HepG2 (cell line): ENCODE results near the gene GHRL. TPM values are rescaled to one million over a fixed set of nuclear protein-coding genes. Genes with fewer than 3 reads are reported as not detected.

ENCODE experiments used
- ATF5 ChIP-seq: sonication (generic); formaldehyde crosslinking; IDR thresholded peaks from 2 replicates; pipeline ENCODE4 v1.4.0; 2020; ENCODE audit warnings: mild to moderate bottlenecking, low read depth, missing genetic modification reagents
- BCL3 ChIP-seq: sonication (generic); formaldehyde crosslinking; IDR thresholded peaks from 2 replicates; pipeline ENCODE4 v1.5.1; 2020; ENCODE audit warnings: mild to moderate bottlenecking, missing genetic modification reagents, moderate library complexity
- BCL6 ChIP-seq: IDR thresholded peaks from 2 replicates; pipeline ENCODE4 v1.6.1; 2016; ENCODE audit warnings: missing genetic modification reagents, missing compliant biosample characterization
- ELF4 ChIP-seq: sonication (generic); formaldehyde crosslinking; IDR thresholded peaks from 2 replicates; pipeline ENCODE4 v1.5.0; 2020; ENCODE audit warnings: missing genetic modification reagents, mild to moderate bottlenecking, moderate library complexity, borderline replicate concordance
- FOXA1 ChIP-seq, 2 experiments: fragments of 450-650 bp in 1 of 2; sonication (generic) in 1 of 2; formaldehyde crosslinking in 1 of 2; IDR thresholded peaks; 2 replicates each; pipeline versions ENCODE4 v1.4.0 to v1.6.1; 2016 to 2020; ENCODE audit warnings: missing genetic modification reagents in 1 of 2
- FOXO1 ChIP-seq: sonication (generic); formaldehyde crosslinking; IDR thresholded peaks from 2 replicates; pipeline ENCODE4 v1.4.0; 2020; ENCODE audit warnings: missing genetic modification reagents
- HDAC1 ChIP-seq: sonication (generic); formaldehyde crosslinking; IDR thresholded peaks from 2 replicates; pipeline ENCODE4 v1.5.1; 2020; ENCODE audit warnings: mild to moderate bottlenecking, missing genetic modification reagents
- HOXD1 ChIP-seq: sonication (generic); formaldehyde crosslinking; IDR thresholded peaks from 2 replicates; pipeline ENCODE4 v1.5.0; 2020; ENCODE audit warnings: missing genetic modification reagents
- JUNB ChIP-seq: sonication (generic); formaldehyde crosslinking; IDR thresholded peaks from 2 replicates; pipeline ENCODE4 v1.8.0; 2022; ENCODE audit warnings: missing genetic modification reagents, mild to moderate bottlenecking, borderline replicate concordance
- KDM3A ChIP-seq: IDR thresholded peaks from 2 replicates; pipeline ENCODE4 v1.6.1; 2018; ENCODE audit warnings: low read depth, missing compliant biosample characterization
- MXD1 ChIP-seq: sonication (generic); formaldehyde crosslinking; IDR thresholded peaks from 2 replicates; pipeline ENCODE4 v1.4.0; 2020; ENCODE audit warnings: mild to moderate bottlenecking, missing genetic modification reagents
- NFYB ChIP-seq: sonication (generic); formaldehyde crosslinking; IDR thresholded peaks from 2 replicates; pipeline ENCODE4 v1.4.0; 2020; ENCODE audit warnings: missing genetic modification reagents
- PHF21A ChIP-seq: sonication (generic); formaldehyde crosslinking; IDR thresholded peaks from 2 replicates; pipeline ENCODE4 v1.5.0; 2020; ENCODE audit warnings: mild to moderate bottlenecking, missing genetic modification reagents
- RORA ChIP-seq: sonication (generic); formaldehyde crosslinking; IDR thresholded peaks from 2 replicates; pipeline ENCODE4 v1.5.0; 2020; ENCODE audit warnings: mild to moderate bottlenecking, missing genetic modification reagents, moderate library complexity
- SRSF4 ChIP-seq: fragments of 200-400 bp; formaldehyde crosslinking; IDR thresholded peaks from one replicate; pipeline ENCODE4 v1.6.1; 2018; ENCODE audit warnings: mild to moderate bottlenecking, low read depth, low read length, moderate library complexity; ENCODE audit not compliant: poor library complexity, severe bottlenecking
- SYNCRIP ChIP-seq: fragments of 200-400 bp; formaldehyde crosslinking; IDR thresholded peaks from 2 replicates; pipeline ENCODE4 v1.6.1; 2018; ENCODE audit warnings: mild to moderate bottlenecking, low read depth, low read length; ENCODE audit not compliant: insufficient read depth
- THRA ChIP-seq: sonication (generic); formaldehyde crosslinking; IDR thresholded peaks from 2 replicates; pipeline ENCODE4 v1.4.0; 2020; ENCODE audit warnings: missing genetic modification reagents, borderline replicate concordance
- ZBTB7B ChIP-seq: sonication (generic); formaldehyde crosslinking; IDR thresholded peaks from 2 replicates; pipeline ENCODE4 v1.4.0; 2020; ENCODE audit warnings: missing genetic modification reagents
- ZNF770 ChIP-seq: sonication (generic); formaldehyde crosslinking; IDR thresholded peaks from 2 replicates; pipeline ENCODE4 v1.5.0; 2020; ENCODE audit warnings: mild to moderate bottlenecking, missing genetic modification reagents
- ZNF850 ChIP-seq: sonication (generic); formaldehyde crosslinking; conservative IDR thresholded peaks from 2 replicates; pipeline ENCODE4 v1.9.0; 2021; ENCODE audit warnings: mild to moderate bottlenecking, missing genetic modification reagents
- polyA plus RNA-seq, 8 experiments: library from polyadenylated mRNA; depleted of rRNA in 3 of 8; stranded (reverse) in 7 of 8; unstranded in 1 of 8; fragments of >200 nt; fragmentation: Illumina TruSeq in 4 of 8; extraction: Trizol in 4 of 8; gene quantifications; 2 replicates each; pipeline versions ENCODE4 v1.2.1 to v1.2.3, GENCODE V29; 2011 to 2016; ENCODE audit warnings: low read depth in 4 of 8, missing spikeins in 1 of 8, mixed read lengths in 1 of 8; ENCODE audit not compliant: insufficient read depth in 1 of 8
- total RNA-seq, 5 experiments: library from RNA; depleted of rRNA; stranded (reverse); fragments of >200 nt; fragmentation: Illumina TruSeq; extraction: Trizol; gene quantifications; 2 replicates each; pipeline ENCODE4 v1.2.3, GENCODE V29; 2016; ENCODE audit warnings: low read depth in 1 of 5

Gene GHRL
- total and polyA plus RNA-seq, 2 of the 13 experiments (the other 11 are each of a cell fraction or from before 2014, with no cell fraction given) = 0.09 TPM; not detected in 1

GRCh38 chr3:10292505-10293419, at the start of gene GHRL (continued):
- no peak for TF ChIP-seq ZNF850 (CRISPR knock-in tag)
- peak; percentile 64; the same call in 1 of the 2 replicates for TF ChIP-seq ZNF770
- TF ChIP-seq HDAC1 (CRISPR knock-in tag) = peak; percentile 79
- TF ChIP-seq FOXO1 = peak; percentile 83
- TF ChIP-seq ELF4 (CRISPR knock-in tag) = no peak
- no peak for TF ChIP-seq SYNCRIP
- TF ChIP-seq MXD1 = no peak
- TF ChIP-seq HOXD1 (CRISPR knock-in tag) = no peak
- no peak for TF ChIP-seq ATF5
- peak; percentile 67 for TF ChIP-seq BCL6 (CRISPR knock-in tag)
- TF ChIP-seq THRA (CRISPR knock-in tag) = 0 out of 2 replicates have a peak, but pooled peaks have one; percentile 65
- TF ChIP-seq NFYB (CRISPR knock-in tag) = no peak
- TF ChIP-seq ZBTB7B (CRISPR knock-in tag) = peak; percentile 98
- TF ChIP-seq JUNB = no peak
- no peak for TF ChIP-seq RORA
- no peak for TF ChIP-seq KDM3A (CRISPR knock-in tag)
- peak; percentile 63 for TF ChIP-seq FOXA1 (IDR thresholded peaks at IDR 0.05)
- TF ChIP-seq FOXA1 (CRISPR knock-in tag; IDR thresholded peaks at IDR 0.05) = peak; percentile 95
- TF ChIP-seq PHF21A (CRISPR knock-in tag) = peak; percentile 87
- TF ChIP-seq BCL3 (CRISPR knock-in tag) = no peak
- no peak for TF ChIP-seq SRSF4
